GM23338 (cell line): ENCODE data around the gene ITGA1. TPM values are rescaled to one million over a fixed set of nuclear protein-coding genes. Genes with fewer than 3 reads are reported as not detected.

Source experiments
- ATAC-seq: fragments of 200-7000 bp; cut with Tn5 transposase; 3 replicates; pipeline ENCODE4 v1.9.1; 2020
- DNase-seq: peaks from one replicate; pipeline ENCODE4 v3.0.0-alpha.2; 2015; ENCODE audit warnings: low spot score
- H2AFZ ChIP-seq: fragments of 200-600 bp; sonication (generic); 2 replicates; pipeline ENCODE4 v1.8.0; 2016; ENCODE audit warnings: antibody characterized with exemption, mild to moderate bottlenecking, moderate library complexity
- H3F3A ChIP-seq: fragments of 200-600 bp; sonication (generic); replicated peaks from 2 replicates; pipeline ENCODE4 v1.8.0; 2017; ENCODE audit warnings: antibody characterized with exemption, mixed run types, low read depth
- H3K27ac ChIP-seq: fragments of 200-600 bp; sonication (generic); 2 replicates; pipeline ENCODE4 v1.6.1; 2016; ENCODE audit warnings: low read depth
- H3K27me3 ChIP-seq: fragments of 200-600 bp; sonication (generic); 2 replicates; pipeline ENCODE4 v1.8.0; 2016; ENCODE audit warnings: mild to moderate bottlenecking, mixed run types, moderate library complexity; ENCODE audit not compliant: insufficient read depth
- H3K36me3 ChIP-seq: fragments of 200-600 bp; sonication (generic); 2 replicates; pipeline ENCODE4 v1.8.0; 2016; ENCODE audit warnings: mild to moderate bottlenecking; ENCODE audit not compliant: insufficient read depth
- H3K4me1 ChIP-seq: fragments of 200-600 bp; sonication (generic); 2 replicates; pipeline ENCODE4 v1.8.0; 2016; ENCODE audit warnings: mild to moderate bottlenecking, moderate library complexity; ENCODE audit not compliant: insufficient read depth
- H3K4me2 ChIP-seq: fragments of 200-600 bp; sonication (generic); 2 replicates; pipeline ENCODE4 v1.7.1; 2017; ENCODE audit warnings: mixed run types
- H3K4me3 ChIP-seq: fragments of 200-600 bp; sonication (generic); 2 replicates; pipeline ENCODE4 v1.6.1; 2016; ENCODE audit warnings: mixed run types
- H3K79me2 ChIP-seq: fragments of 200-600 bp; sonication (generic); replicated peaks from 2 replicates; pipeline ENCODE4 v1.8.0; 2017; ENCODE audit warnings: mild to moderate bottlenecking; ENCODE audit not compliant: insufficient read depth
- H3K9me2 ChIP-seq: fragments of 200-600 bp; sonication (generic); 2 replicates; pipeline ENCODE4 v1.8.0; 2017; ENCODE audit not compliant: insufficient read depth
- H4K20me1 ChIP-seq: fragments of 200-600 bp; sonication (generic); replicated peaks from 2 replicates; pipeline ENCODE4 v1.8.0; 2017; ENCODE audit warnings: mild to moderate bottlenecking; ENCODE audit not compliant: insufficient read depth
- H3K27ac Mint-ChIP-seq: 2 replicates; pipeline ENCODE4 v1.8.0; 2020; ENCODE audit warnings: inconsistent platforms, mild to moderate bottlenecking, moderate library complexity, mixed read lengths
- H3K27me3 Mint-ChIP-seq: 3 replicates; pipeline ENCODE4 v1.8.0; 2022; ENCODE audit warnings: low read depth, mild to moderate bottlenecking, moderate library complexity, mixed read lengths, inconsistent platforms; ENCODE audit not compliant: insufficient read depth, poor library complexity
- H3K36me3 Mint-ChIP-seq: 3 replicates; pipeline ENCODE4 v1.8.0; 2021; ENCODE audit warnings: low read depth, mild to moderate bottlenecking, inconsistent platforms, moderate library complexity, mixed read lengths
- H3K4me1 Mint-ChIP-seq: 3 replicates; pipeline ENCODE4 v1.8.0; 2020; ENCODE audit warnings: mild to moderate bottlenecking, inconsistent platforms, mixed read lengths
- H3K4me3 Mint-ChIP-seq: 3 replicates; pipeline ENCODE4 v1.8.0; 2021; ENCODE audit warnings: moderate library complexity, mild to moderate bottlenecking, inconsistent platforms, mixed read lengths
- H3K9me3 Mint-ChIP-seq: 3 replicates; pipeline ENCODE4 v1.8.0; 2020; ENCODE audit warnings: moderate library complexity, mild to moderate bottlenecking, inconsistent platforms, mixed read lengths
- CREB1 ChIP-seq: fragments of 250-450 bp; sonication (Bioruptor Pico); IDR thresholded peaks from 2 replicates; pipeline ENCODE4 v1.5.0; 2020; ENCODE audit warnings: low read depth, mild to moderate bottlenecking, moderate library complexity
- ETS1 ChIP-seq: IDR thresholded peaks from 2 replicates; pipeline ENCODE4 v1.6.1; 2016; ENCODE audit warnings: antibody characterized with exemption
- EZH2 ChIP-seq: fragments of 200-600 bp; sonication (generic); IDR thresholded peaks from one replicate; pipeline ENCODE4 v1.8.0; 2017; ENCODE audit warnings: antibody characterized with exemption, mild to moderate bottlenecking, low read depth; ENCODE audit not compliant: unreplicated experiment
- EZH2phosphoT487 ChIP-seq: fragments of 200-600 bp; sonication (generic); IDR thresholded peaks from one replicate; pipeline ENCODE4 v1.8.1; 2018; ENCODE audit warnings: antibody characterized with exemption; ENCODE audit not compliant: unreplicated experiment
- JUNB ChIP-seq: IDR thresholded peaks from one replicate; pipeline ENCODE4 v1.6.1; 2016; ENCODE audit warnings: antibody characterized with exemption; ENCODE audit not compliant: unreplicated experiment
- NANOG ChIP-seq: IDR thresholded peaks from 2 replicates; pipeline ENCODE4 v1.6.1; 2016; ENCODE audit warnings: antibody characterized with exemption, borderline replicate concordance
- POLR2AphosphoS5 ChIP-seq: IDR thresholded peaks from 2 replicates; pipeline ENCODE4 v1.6.1; 2016; ENCODE audit warnings: antibody characterized with exemption, low read depth
- REST ChIP-seq: IDR thresholded peaks from one replicate; pipeline ENCODE4 v1.6.1; 2018; ENCODE audit warnings: antibody characterized with exemption; ENCODE audit not compliant: unreplicated experiment
- STAT1 ChIP-seq: IDR thresholded peaks from one replicate; pipeline ENCODE4 v1.6.1; 2016; ENCODE audit warnings: antibody characterized with exemption; ENCODE audit not compliant: unreplicated experiment
- ZNF114 ChIP-seq: fragments of 250-450 bp; sonication (Bioruptor Pico); IDR thresholded peaks from 2 replicates; pipeline ENCODE4 v1.5.0; 2020; ENCODE audit warnings: mild to moderate bottlenecking, moderate library complexity
- ZNF331 ChIP-seq: fragments of 250-450 bp; sonication (Bioruptor Pico); IDR thresholded peaks from 2 replicates; pipeline ENCODE4 v1.5.0; 2020; ENCODE audit warnings: low read depth, mild to moderate bottlenecking, moderate library complexity
- ZNF462 ChIP-seq: fragments of 250-450 bp; sonication (Bioruptor Pico); IDR thresholded peaks from 2 replicates; pipeline ENCODE4 v1.5.0; 2020; ENCODE audit warnings: mild to moderate bottlenecking, moderate library complexity
- polyA plus RNA-seq: library from polyadenylated mRNA; unstranded; fragments of >200 nt; fragmentation: Nextera tagmentation; extraction: Ambion mirVana; gene quantifications from 2 replicates; pipeline ENCODE4 v1.2.1, GENCODE V29; 2016
- total RNA-seq: library from RNA; depleted of rRNA; stranded (reverse); fragments of >200 nt; shearing (Covaris generic); gene quantifications from 2 replicates; pipeline ENCODE4 v1.2.3, GENCODE V29; 2014
- TF ChIP-seq, protein P1 (sequence below), 2 experiments: fragments of 200-600 bp in 1 of 2; sonication (generic) in 1 of 2; conservative IDR thresholded peaks; 2 replicates each; pipeline versions ENCODE4 v1.5.1 to v1.6.1; 2016 to 2017; ENCODE audit warnings: antibody characterized with exemption in 2 of 2, low read depth in 2 of 2, mild to moderate bottlenecking in 2 of 2, moderate library complexity in 1 of 2

The ITGA1 gene
- total and polyA plus RNA-seq, 2 experiments from 2014 or later, result 1.8 to 4.9 TPM

DNA sequence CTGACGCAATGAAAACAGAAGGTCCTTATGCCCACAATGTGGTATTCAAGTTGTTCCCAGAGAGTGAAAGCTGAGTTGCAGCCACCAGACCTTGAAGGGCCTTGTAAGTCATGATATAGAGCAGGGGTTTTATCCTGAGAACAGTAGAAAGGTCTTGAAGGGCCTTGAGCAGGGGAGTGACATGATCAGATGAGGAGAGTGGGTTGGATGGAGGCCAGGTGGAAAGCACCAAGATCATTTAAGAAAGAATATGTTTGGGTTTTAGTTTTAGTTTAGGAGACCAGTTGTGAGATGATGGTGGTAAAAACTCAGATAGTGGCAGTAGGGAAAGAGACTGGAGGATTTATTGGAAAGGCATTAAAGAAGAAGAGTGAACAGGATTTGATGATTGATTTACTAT, 207.4 kb downstream of the ITGA1 start:
- no peaks in the 10 kb centered on the region for H3K36me3 Mint-ChIP-seq
- Histone ChIP-seq H3K27me3 (peaks cover 6% of the 10 kb centered on the region; the same call in 1 of the 2 replicates), H3K79me2 (0 out of 2 replicates have a peak, but pooled peaks cover 4% of the 10 kb centered on the region), H3K9me2 (no peaks in the 10 kb centered on the region; the same call in 1 of the 2 replicates), H3K4me1 (peaks cover 8% of the 10 kb centered on the region), H3K4me3 (no peak overlapping the region), H3K27ac (no peak overlapping the region), H3K36me3 (no peaks in the 10 kb centered on the region), H2AFZ (no peak overlapping the region), H3F3A (no peaks in the 10 kb centered on the region; the same call in 1 of the 2 replicates), H4K20me1 (no peaks in the 10 kb centered on the region; the same call in 1 of the 2 replicates), H3K4me2 (no peak overlapping the region)
- H3K27me3 Mint-ChIP-seq, result peaks cover 5% of the 10 kb centered on the region
- ATAC-seq, result no peak
- TF ChIP-seq ZNF462 (CRISPR knock-in tag), result no peak
- TF ChIP-seq STAT1, result no peak
- no peak for TF ChIP-seq EZH2
- TF ChIP-seq NANOG, result no peak
- TF ChIP-seq JUNB, result no peak
- no peak for TF ChIP-seq ETS1
- no peak for TF ChIP-seq CREB1
- TF ChIP-seq, protein P1, sequence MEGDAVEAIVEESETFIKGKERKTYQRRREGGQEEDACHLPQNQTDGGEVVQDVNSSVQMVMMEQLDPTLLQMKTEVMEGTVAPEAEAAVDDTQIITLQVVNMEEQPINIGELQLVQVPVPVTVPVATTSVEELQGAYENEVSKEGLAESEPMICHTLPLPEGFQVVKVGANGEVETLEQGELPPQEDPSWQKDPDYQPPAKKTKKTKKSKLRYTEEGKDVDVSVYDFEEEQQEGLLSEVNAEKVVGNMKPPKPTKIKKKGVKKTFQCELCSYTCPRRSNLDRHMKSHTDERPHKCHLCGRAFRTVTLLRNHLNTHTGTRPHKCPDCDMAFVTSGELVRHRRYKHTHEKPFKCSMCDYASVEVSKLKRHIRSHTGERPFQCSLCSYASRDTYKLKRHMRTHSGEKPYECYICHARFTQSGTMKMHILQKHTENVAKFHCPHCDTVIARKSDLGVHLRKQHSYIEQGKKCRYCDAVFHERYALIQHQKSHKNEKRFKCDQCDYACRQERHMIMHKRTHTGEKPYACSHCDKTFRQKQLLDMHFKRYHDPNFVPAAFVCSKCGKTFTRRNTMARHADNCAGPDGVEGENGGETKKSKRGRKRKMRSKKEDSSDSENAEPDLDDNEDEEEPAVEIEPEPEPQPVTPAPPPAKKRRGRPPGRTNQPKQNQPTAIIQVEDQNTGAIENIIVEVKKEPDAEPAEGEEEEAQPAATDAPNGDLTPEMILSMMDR (conservative IDR thresholded peaks at IDR 0.05; ENCODE audit: low read depth in 2 of 2), result no peak
- no peak for TF ChIP-seq ZNF331 (CRISPR knock-in tag)
- no peak for TF ChIP-seq EZH2phosphoT487
- no peak for TF ChIP-seq ZNF114 (CRISPR knock-in tag)
- TF ChIP-seq POLR2AphosphoS5, result no peak
- no peak for TF ChIP-seq REST
- DNase-seq, result no peak
- H3K9me3 Mint-ChIP-seq, result no peaks in the 10 kb centered on the region
- peaks cover 9% of the 10 kb centered on the region; the same call in 2 of the 3 replicates for H3K4me1 Mint-ChIP-seq
- H3K27ac Mint-ChIP-seq, result no peak overlapping the region
- H3K4me3 Mint-ChIP-seq, result no peak overlapping the region
